Ovary (tissue), 9 donors: ENCODE results near the gene DNER. TPM values are rescaled to one million over a fixed set of nuclear protein-coding genes. Genes with fewer than 3 reads are reported as not detected.

Experiments used
- DNase-seq, 5 donors: peaks; one replicate each; pipeline ENCODE4 v3.0.0-alpha.2; 2019 to 2020
- H3K27ac ChIP-seq, 2 donors: fragments of 200-600 bp; one replicate each; pipeline versions ENCODE4 v1.5.1 to v1.8.0; 2019 to 2022
- H3K27me3 ChIP-seq: fragments of 200-600 bp; one replicate; pipeline ENCODE4 v1.8.0; 2022
- H3K36me3 ChIP-seq: fragments of 200-600 bp; sonication (generic); one replicate; pipeline ENCODE4 v1.5.1; 2019
- H3K4me1 ChIP-seq: one replicate; pipeline ENCODE4 v1.8.1; 2013; ENCODE audit warnings: mild to moderate bottlenecking, moderate library complexity; ENCODE audit not compliant: insufficient read depth
- H3K4me3 ChIP-seq: fragments of 200-600 bp; sonication (generic); one replicate; pipeline ENCODE4 v1.5.1; 2017
- H3K9me3 ChIP-seq, 2 donors: fragments of 200-600 bp in 1 of 2; sonication (generic) in 1 of 2; one replicate each; pipeline versions ENCODE4 v1.5.1 to v1.8.1; 2013 to 2019; ENCODE audit warnings: mild to moderate bottlenecking in 1 of 2, moderate library complexity in 1 of 2
- CTCF ChIP-seq, 3 donors: fragments of 450-650 bp in 2 of 3; fragments of 200-600 bp in 1 of 3; IDR thresholded peaks; one replicate each; pipeline versions ENCODE4 v1.5.1 to v1.8.0; 2016 to 2022; ENCODE audit warnings: antibody characterized with exemption in 3 of 3, mild to moderate bottlenecking in 1 of 3
- EP300 ChIP-seq: sonication (generic); formaldehyde crosslinking; IDR thresholded peaks from one replicate; pipeline ENCODE4 v1.6.1; 2017; ENCODE audit warnings: antibody characterized with exemption
- POLR2A ChIP-seq: fragments of 450-650 bp; IDR thresholded peaks from one replicate; pipeline ENCODE4 v1.6.1; 2017; ENCODE audit warnings: antibody characterized with exemption, mild to moderate bottlenecking, moderate library complexity
- WGBS, 3 donors: extraction: QIAGEN DNeasy Blood & Tissue Kit in 1 of 3; methylation state at CpG; one replicate each; pipeline versions ENCODE4 v1.1.5 to v1.1.7; 2013 to 2017; 5-methylcytosine and 5-hydroxymethylcytosine counted together
- intact Hi-C, 4 donors: fragments of 100-400 bp; cut with DNase I; formaldehyde crosslinking; loops; one replicate each; pipeline versions ENCODE4 v1.11.0 to v1.15.1; 2022 to 2023
- polyA plus RNA-seq, 2 donors: library from polyadenylated mRNA; stranded (reverse); fragments of 200-250 nt in 1 of 2; fragments of 350-450 nt in 1 of 2; fragmentation: Illumina TruSeq in 1 of 2; extraction: RNeasy Lipid Tissue Mini Kit (QIAGEN cat#74804) in 1 of 2; gene quantifications; one replicate each; pipeline ENCODE4 v1.2.3, GENCODE V29; 2013 to 2014
- total RNA-seq, 7 donors: library from RNA; depleted of rRNA in 2 of 7; stranded (reverse); fragments of >200 nt in 2 of 7; fragmentation: NEBNext Ultra II Directional in 3 of 7; extraction: Animal tissue kit (Norgen Biotek cat#: 25700) in 3 of 7; gene quantifications; one replicate each; pipeline versions ENCODE4 v1.1.0 to v1.2.4, GENCODE V29; 2016 to 2023
- donor health status: DM: no; HTN: no; CAD: no; lungs with moderate emphysema.
- donor health status: DM: no; HTN: no; CAD: no.
- donor health status: Bipolar disorder and iron deficiency.
- donor health status: DM: yes; HTN: yes; CAD: no.
- donor health status: DM: no; HTN: no; CAD: no.
- donor health status: DM: yes; HTN: yes; CAD: no.

DNER gene
- total and polyA plus RNA-seq, 9 donors, result 0.17 to 2.7 (median 1.2) TPM; not detected in 1

GRCh38 chr2:229371086-229371485, 343.3 kb downstream of the DNER start:
- DNase-seq, result no peak
- no peaks in the 10 kb centered on the region for H3K9me3 ChIP-seq
- TF ChIP-seq CTCF (IDR thresholded peaks at IDR 0.05), result no peak
- TF ChIP-seq POLR2A, result no peak
- TF ChIP-seq EP300, result no peak
- H3K4me1 ChIP-seq, result peaks cover 17% of the 10 kb centered on the region
- H3K36me3 ChIP-seq, result no peaks in the 10 kb centered on the region
- no peak overlapping the region for H3K27ac ChIP-seq
- 82% methylated on average over 3 of the region's 3 CpGs for WGBS, 3 donors
- intact Hi-C loops, result no loop called here
- H3K4me3 ChIP-seq, result no peak overlapping the region
- no peaks in the 10 kb centered on the region for H3K27me3 ChIP-seq

DNA sequence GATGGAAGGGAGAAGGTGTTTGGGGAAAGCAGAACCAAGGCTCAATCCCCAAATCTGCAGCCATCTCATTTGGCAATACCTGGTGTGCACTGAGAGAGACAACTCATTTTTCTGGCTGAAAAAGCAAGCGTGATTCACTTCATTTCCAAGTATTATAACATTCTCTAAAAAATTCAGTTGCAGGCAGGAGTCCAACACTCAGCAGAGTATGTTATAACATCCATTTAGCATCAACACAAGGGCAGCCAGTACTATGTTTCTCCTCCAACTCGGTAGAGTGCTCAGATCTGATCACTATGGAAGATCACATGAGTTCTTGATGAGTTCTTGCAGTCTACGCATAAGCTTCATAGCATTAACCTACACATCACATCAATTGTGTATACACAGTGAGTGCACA, 343.8 kb downstream of the DNER start:
- no peak overlapping the region for H3K27ac ChIP-seq
- intact Hi-C loops, result no loop called here
- no peak overlapping the region for H3K4me3 ChIP-seq
- DNase-seq, result peak in 2 of 5 donors; percentile 17 to 43
- TF ChIP-seq EP300, result no peak
- no peak for TF ChIP-seq CTCF (IDR thresholded peaks at IDR 0.05)
- no peak for TF ChIP-seq POLR2A
- H3K4me1 ChIP-seq, result peaks cover 17% of the 10 kb centered on the region
- no peaks in the 10 kb centered on the region for H3K9me3 ChIP-seq
- 17 to 20% (median 19%) methylated on average over 3 of the region's 3 CpGs for WGBS, 3 donors
- H3K36me3 ChIP-seq, result no peaks in the 10 kb centered on the region
- H3K27me3 ChIP-seq, result no peaks in the 10 kb centered on the region

DNA sequence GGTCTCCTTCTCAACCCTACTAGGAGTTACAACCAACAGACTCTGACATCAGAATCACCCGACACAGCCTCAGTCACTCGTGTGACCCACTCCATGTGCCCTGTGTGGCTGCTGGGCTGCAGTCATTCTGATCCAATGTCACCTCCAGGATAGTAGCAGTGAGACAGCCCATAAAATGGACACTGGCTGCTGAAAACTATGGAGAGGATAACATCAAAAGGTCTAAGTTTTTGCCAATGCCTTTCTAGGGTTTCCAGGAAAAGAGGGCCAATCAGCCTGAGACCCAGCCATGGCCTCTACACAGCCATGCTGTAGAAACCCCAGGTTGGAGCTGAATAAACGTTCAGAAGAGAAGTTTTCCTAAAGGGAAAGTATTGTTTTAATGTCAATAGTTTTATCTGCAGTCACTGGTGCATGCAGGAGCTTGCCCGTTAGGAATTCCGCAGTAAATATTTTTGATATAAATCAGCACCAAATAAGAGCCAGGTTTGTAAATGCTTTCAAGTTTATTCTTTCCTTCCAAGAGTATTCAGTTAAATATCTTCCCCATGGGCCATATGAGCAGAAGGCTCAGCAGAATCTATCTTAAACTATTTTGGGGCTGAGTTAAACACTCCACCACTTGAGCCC, 351.1 kb downstream of the DNER start:
- Histone ChIP-seq H3K4me3 (no peak overlapping the region), H3K27me3 (no peaks in the 10 kb centered on the region), H3K4me1 (no peaks in the 10 kb centered on the region), H3K9me3 (no peaks in the 10 kb centered on the region), H3K36me3 (no peaks in the 10 kb centered on the region), H3K27ac (no peak overlapping the region)
- TF ChIP-seq POLR2A, result no peak
- TF ChIP-seq EP300, result no peak
- TF ChIP-seq CTCF (IDR thresholded peaks at IDR 0.05), result no peak
- WGBS, 3 donors, result 74 to 83% (median 83%) methylated on average over 5 of the region's 5 CpGs
- intact Hi-C loops, result no loop called here
- DNase-seq, result no peak

- Histone ChIP-seq H3K4me3 (no peak overlapping the region), H3K9me3 (no peaks in the 10 kb centered on the region), H3K27ac (no peak overlapping the region), H3K36me3 (no peaks in the 10 kb centered on the region), H3K27me3 (no peaks in the 10 kb centered on the region), H3K4me1 (no peaks in the 10 kb centered on the region)
- intact Hi-C loops, result no loop called here
- no peak for DNase-seq
- TF ChIP-seq EP300 (no peak), CTCF (IDR thresholded peaks at IDR 0.05) (no peak), POLR2A (no peak)
These were observed 363.5 kb downstream of the DNER start for GRCh38 chr2:229350883-229351282.
